Measurements from ENCODE around the gene CTNNBIP1.
A peak's percentile ranks its signal among the peaks of the same experiment; 100 is the strongest.

Gene CTNNBIP1

DNA sequence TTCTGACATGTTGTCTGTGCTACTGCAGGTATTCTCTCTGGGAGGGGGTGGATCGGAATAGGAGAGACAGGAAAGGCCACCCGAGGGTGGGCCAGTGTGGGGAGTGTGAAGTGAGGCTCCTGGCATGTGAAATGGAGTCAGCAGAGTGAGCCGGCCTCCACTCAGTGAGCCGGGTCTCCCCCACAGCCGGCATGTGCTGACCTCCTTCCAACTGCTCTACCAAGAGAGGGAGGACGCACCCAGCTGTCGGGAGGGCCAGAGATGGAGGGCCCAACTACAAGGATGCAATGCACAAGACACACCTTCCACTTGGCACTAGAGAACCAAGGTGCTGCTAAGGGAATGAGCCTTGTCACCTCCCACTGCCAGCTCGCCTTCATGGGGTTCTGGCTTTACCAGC is 58.1 kb downstream of the CTNNBIP1 start:
- no peak for DNase-seq

DNA sequence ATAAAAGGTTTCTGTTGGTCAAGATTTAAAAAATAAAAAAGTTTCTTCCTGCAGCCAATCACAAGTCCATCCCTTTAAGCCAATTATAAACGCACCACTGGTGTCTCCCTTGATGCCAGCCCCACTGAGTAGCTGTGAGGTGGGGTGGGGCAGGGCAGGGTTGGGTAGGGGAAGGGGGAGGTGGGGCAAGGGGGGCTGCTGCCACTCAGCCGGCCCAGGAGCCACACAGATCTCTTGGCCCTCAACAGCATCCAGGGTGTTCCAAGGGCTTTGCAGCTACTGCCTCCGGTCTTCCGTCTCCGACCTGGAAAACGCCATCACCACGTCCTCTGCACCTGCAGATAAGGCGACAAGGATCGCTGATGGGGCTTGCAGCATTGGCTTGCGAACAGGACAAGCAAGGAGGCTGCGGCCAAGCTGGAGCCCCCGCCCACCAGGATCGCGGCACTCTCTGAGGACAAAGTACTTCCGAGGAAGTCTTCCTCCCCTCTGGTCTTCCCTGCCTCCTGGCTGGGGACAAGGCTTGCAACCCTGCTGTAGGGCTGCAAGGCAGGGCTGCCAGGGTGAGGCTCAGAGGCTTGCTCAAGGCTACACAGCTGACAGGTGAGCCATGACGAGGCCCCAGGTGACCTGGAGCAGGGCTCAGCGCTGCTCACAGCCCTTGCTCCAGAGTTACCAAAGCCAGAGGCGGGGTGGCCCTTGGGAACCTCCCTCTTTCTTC is 59.5 kb downstream of the CTNNBIP1 start:
- peak; percentile 61 for DNase-seq

- DNase-seq = peak; percentile 44
These were observed 60.2 kb downstream of the CTNNBIP1 start for GRCh38 chr1:9849691-9850441.

GRCh38 chr1:9848022-9848421 is 62.0 kb downstream of the CTNNBIP1 start:
- no peak for DNase-seq

GRCh38 chr1:9847269-9847668 is 62.8 kb downstream of the CTNNBIP1 start:
- DNase-seq = no peak

- peak; percentile 57 for DNase-seq
These were observed 63.4 kb downstream of the CTNNBIP1 start for GRCh38 chr1:9846611-9847171.

- DNase-seq = no peak
These were observed 64.2 kb downstream of the CTNNBIP1 start for GRCh38 chr1:9845914-9846313.

DNA sequence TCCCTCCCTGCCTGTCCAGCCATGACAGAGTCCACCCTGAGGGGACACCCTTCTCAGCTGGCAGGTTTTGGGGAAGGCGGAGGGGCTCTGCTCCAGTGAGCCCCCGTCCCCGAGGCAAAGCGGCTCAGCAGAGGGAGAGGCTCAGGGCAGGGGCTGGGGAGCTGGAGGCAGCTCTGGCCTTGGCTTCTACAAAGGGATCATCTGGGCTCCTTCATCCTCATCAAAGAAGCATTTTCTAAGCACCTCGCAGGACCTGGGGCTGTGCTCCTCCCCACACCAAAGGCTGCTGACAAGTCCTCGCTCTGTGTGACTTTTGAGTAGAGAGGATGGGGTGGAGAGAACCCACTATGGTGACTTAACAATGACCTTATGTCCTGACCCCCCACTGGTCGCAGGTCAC is 65.3 kb downstream of the CTNNBIP1 start:
- no peak for DNase-seq

- DNase-seq = no peak
These were observed 66.0 kb downstream of the CTNNBIP1 start for GRCh38 chr1:9844106-9844505.

DNA sequence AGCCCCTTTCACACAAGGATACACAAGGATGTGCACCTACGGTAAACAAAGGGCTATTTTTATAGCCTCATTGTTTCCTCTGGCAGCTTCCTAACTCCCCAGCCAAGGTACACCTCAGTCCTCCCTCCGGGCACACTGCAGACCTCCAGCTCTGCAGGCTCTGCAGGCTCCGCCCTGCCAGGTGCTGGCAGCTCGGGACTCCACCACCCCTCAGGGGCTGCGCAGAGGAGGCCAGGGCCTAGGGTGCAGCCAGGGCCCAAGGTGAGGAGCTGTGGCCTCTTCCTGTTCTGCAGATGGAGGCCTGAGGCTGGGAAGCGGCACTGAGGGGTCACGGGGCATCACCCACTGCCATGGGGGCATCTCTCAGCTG is 66.5 kb downstream of the CTNNBIP1 start:
- DNase-seq = peak; percentile 60

DNA sequence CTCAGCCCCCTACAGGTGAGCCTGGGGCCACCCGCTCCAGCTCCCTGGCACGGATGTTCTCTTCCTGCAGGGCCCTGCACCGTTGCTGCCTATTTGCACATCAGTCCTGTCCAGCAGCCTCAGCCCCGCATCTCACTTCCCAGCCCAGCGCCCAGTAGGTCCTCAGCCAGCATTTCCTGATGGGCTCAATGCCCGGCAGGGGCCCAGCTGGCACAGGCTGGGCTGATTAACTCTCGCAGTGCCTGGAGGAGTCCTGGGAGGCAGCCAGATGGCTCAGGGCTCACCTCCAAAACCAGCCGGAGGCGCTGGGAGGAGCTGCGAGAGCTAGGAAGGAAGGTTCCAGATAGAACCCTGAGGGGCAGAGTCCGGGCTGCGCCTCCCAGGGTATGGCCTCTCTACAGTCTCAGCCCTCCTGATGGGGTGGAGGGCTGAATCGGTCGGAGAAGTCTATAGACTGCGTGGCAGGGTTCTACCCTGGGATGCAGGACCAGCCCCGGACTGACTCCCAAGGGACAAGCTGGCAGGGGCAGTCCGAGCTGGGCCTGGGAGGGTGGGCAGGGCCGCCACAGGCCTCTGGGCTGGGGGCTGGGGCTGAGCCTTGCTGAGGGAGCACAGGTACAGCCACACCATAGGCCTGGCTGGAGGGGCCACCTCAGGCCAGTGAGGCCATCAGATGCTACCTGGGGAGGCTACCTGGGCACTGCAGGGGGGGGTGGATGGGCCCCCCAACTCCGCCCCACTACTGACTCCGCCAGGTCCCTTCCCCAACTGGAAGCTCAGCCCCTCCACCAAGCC is 67.1 kb downstream of the CTNNBIP1 start:
- DNase-seq = peak; percentile 52

DNA sequence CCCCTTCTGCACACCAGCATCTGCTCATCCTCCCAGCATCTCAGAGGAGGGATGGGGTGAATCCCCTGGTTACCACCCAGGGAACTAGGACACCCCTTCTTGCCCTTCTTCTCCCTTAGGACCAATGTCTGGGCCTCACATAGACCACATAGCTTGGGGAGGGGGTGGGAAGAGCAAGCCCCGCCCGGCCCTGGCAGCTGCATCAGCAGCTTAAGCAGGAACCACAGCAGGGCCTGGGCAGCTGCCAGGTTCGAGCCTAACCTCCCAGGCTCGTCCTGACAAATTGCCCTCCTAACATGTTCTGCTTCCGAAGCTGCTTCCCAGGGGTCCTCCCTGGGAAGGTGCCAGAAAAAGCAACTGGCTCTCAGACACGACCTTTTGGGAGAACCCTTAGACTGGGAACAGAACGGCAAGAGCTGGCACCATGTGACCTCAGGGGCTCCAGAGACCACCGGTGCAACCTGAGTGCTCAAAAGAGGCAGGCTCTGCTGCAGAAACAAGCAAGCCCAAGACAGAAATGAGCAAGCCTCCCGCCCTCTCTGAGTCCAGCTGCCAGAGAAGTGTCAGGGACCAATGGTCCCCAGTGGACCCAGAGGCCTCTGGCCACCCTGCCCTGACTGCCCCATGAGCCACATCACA is 67.9 kb downstream of the CTNNBIP1 start:
- DNase-seq = no peak

- DNase-seq = peak; percentile 25
These were observed 68.6 kb downstream of the CTNNBIP1 start for GRCh38 chr1:9841460-9841859.

- DNase-seq = peak; percentile 40
These were observed 69.9 kb downstream of the CTNNBIP1 start for GRCh38 chr1:9840176-9840575.

- DNase-seq = peak; percentile 37
These were observed 71.1 kb downstream of the CTNNBIP1 start for GRCh38 chr1:9838946-9839345.

GRCh38 chr1:9836632-9836960 is 73.5 kb downstream of the CTNNBIP1 start:
- DNase-seq = no peak

DNA sequence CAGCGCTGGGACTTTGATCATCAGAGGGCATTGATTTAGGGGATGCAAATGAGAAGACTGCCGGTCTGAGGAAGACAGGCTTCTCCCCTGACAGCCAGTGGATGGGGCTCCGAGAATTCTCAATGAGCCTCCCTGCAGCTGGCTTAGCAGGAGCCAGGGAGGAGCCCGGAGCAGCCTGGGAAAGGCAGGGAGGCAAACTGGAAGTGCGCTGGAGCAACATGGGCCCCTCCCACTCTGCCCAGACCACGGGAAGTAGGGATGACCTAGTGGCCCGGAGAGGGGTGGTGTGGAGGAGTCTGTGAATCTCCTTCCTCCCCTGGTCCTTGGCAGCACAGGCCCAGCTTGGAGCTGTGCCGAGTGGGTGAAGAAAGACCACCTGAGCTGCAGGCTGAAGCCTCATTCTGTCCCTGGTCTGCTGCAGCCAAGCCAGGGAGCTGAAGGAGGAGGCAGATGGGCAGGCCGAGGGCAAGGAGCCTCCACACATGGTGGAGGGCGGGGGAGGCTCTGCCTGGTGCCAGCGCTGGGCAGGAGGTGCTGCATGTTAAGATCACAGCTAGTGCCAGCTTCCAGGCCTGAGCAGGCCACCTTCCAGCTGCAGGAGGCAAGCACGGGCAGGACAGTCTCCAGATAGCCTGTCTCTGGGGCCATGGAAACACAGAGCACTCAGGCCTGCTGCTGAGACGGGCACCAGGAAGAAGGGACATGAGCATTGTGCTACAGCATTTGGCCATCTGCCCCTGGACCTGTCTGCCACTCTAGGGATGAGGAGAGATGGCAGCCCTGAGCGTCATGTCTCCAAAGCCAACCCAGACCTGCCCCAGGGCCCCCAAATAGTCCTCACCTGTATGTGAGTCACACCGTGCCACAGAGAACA is 74.1 kb downstream of the CTNNBIP1 start:
- peak; percentile 85 for DNase-seq

DNA sequence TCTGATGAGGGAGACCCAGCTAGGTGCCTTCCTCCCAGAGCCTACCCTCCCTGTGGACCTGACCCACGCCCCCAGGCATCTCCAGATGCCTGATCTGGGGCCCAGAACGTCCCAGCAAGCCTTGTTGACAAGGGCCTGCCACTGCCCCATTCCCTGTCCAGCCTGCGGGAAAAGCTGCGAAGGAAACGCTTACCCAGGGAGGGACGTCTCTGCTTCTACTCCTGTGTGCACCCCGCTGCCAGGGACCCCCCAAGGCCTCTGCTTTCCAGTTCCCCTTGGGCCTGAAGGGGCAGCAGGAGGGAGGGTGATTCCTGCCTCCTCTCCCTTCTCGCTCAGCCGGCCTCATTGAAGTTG is 74.7 kb downstream of the CTNNBIP1 start:
- DNase-seq = peak; percentile 64

DNA sequence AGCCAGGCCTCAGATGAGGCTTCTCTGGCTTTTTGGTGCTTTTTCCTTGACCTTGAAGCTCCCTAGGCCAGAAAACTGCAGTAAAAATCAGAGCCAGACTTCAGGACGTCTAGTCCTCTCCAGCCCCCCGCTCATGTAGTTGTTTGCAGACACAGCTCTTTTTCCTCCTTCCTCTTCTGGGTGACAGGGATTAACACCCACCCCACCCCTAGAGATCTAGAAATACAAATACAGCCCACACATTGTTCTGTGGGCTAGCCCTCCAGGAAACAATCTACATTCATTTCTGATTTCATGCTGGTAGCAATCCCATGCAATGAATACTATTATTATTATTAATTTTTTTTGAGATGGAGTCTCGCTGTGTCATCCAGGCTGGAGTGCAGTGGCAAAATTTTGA is 76.4 kb downstream of the CTNNBIP1 start:
- no peak for DNase-seq

GRCh38 chr1:9827558-9828185 is 82.4 kb downstream of the CTNNBIP1 start:
- DNase-seq = peak; percentile 55

- DNase-seq = no peak
These were observed 83.5 kb downstream of the CTNNBIP1 start for GRCh38 chr1:9826616-9827015.

GRCh38 chr1:9826087-9826486 is 84.0 kb downstream of the CTNNBIP1 start:
- no peak for DNase-seq
